Nephron (organoid): ENCODE data around the gene OXER1.

Source experiments
- H3K27ac Mint-ChIP-seq, 3 experiments: 2 replicates each; pipeline ENCODE4 v1.8.0; 2020; ENCODE audit warnings: mixed read lengths in 3 of 3, mild to moderate bottlenecking in 2 of 3, moderate library complexity in 1 of 3
- H3K27me3 Mint-ChIP-seq: 2 replicates; pipeline ENCODE4 v1.8.0; 2021; ENCODE audit warnings: low read depth, mild to moderate bottlenecking, moderate library complexity, mixed read lengths
- H3K36me3 Mint-ChIP-seq: 2 replicates; pipeline ENCODE4 v1.8.0; 2020; ENCODE audit warnings: low read depth, mixed read lengths
- H3K4me1 Mint-ChIP-seq: 2 replicates; pipeline ENCODE4 v1.8.0; 2020; ENCODE audit warnings: mixed read lengths
- H3K4me3 Mint-ChIP-seq, 3 experiments: 2 replicates each; pipeline ENCODE4 v1.8.0; 2020; ENCODE audit warnings: mild to moderate bottlenecking in 3 of 3, mixed read lengths in 3 of 3, moderate library complexity in 2 of 3
- H3K9me3 Mint-ChIP-seq: 2 replicates; pipeline ENCODE4 v1.8.0; 2020; ENCODE audit warnings: mixed read lengths
- TF ChIP-seq, protein P1 (sequence below), 3 experiments: fragments of 200-600 bp; sonication (generic); IDR thresholded peaks; one replicate each; pipeline ENCODE4 v1.5.0; 2021; ENCODE audit warnings: antibody characterized with exemption in 3 of 3; ENCODE audit not compliant: unreplicated experiment in 3 of 3

The OXER1 gene, protein sequence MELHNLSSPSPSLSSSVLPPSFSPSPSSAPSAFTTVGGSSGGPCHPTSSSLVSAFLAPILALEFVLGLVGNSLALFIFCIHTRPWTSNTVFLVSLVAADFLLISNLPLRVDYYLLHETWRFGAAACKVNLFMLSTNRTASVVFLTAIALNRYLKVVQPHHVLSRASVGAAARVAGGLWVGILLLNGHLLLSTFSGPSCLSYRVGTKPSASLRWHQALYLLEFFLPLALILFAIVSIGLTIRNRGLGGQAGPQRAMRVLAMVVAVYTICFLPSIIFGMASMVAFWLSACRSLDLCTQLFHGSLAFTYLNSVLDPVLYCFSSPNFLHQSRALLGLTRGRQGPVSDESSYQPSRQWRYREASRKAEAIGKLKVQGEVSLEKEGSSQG

DNA sequence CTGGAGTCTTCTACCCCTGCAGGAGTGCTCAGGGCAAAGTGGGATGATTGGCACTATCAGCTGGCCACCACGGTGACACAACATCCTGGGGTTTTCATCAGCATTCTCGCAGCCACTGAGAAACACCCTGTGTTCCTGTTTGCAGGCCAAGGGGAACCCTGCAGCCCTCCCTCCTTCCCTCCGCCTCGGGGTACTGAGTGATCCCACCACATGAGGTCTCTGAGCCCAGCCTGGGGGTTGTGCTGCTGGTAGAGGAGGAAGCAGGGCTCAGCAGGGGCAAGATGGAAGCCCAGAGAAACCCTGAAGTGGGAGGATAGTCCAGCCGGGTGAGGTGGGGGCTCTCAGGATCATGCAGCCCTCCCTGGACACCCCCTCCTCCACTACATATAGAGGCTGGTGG is at the start of gene OXER1:
OXER1 (minus strand) TSS at position 40 of the 400 bp plus-strand sequence. CDS start 73 bp downstream, outside the sequence.
- TF ChIP-seq, protein P1, sequence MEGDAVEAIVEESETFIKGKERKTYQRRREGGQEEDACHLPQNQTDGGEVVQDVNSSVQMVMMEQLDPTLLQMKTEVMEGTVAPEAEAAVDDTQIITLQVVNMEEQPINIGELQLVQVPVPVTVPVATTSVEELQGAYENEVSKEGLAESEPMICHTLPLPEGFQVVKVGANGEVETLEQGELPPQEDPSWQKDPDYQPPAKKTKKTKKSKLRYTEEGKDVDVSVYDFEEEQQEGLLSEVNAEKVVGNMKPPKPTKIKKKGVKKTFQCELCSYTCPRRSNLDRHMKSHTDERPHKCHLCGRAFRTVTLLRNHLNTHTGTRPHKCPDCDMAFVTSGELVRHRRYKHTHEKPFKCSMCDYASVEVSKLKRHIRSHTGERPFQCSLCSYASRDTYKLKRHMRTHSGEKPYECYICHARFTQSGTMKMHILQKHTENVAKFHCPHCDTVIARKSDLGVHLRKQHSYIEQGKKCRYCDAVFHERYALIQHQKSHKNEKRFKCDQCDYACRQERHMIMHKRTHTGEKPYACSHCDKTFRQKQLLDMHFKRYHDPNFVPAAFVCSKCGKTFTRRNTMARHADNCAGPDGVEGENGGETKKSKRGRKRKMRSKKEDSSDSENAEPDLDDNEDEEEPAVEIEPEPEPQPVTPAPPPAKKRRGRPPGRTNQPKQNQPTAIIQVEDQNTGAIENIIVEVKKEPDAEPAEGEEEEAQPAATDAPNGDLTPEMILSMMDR (IDR thresholded peaks at IDR 0.05; ENCODE audit: unreplicated experiment in 3 of 3) = no peak
- Mint-ChIP-seq H3K27me3 (no peaks in the 10 kb centered on the region), H3K4me3 (no peak within 1 kb of the TSS), H3K36me3 (peaks cover 22% of the 10 kb centered on the region), H3K9me3 (no peaks in the 10 kb centered on the region), H3K4me1 (peaks cover 15% of the 10 kb centered on the region), H3K27ac (no peak within 1 kb of the TSS)

DNA sequence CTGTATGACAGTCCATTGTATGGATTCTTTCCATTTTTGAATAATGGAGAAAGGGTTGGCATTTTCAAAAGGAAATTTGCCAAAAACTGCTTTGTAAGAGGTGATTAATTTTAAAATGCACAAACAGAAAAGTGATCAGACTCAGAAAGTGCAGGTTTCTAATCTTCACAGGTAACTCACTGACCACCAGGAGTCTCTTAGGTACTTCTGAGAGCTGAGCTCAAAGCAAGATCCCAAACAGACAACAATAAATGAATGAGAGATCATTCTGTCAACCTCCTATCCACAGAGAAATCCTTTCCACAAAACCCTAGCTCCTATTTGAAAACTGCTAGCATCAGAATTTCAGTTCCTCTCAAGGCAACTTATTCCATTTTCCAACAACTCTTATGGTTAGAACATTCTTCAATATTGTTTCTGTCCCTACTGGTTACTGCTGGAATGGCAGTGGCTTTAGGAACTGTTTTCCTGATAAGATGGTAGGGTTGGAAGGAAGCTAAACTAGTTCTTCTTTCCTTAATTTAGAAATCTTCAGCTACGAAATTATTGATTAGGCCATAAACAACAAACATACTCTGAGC is 49.1 kb upstream of the OXER1 start:
- peaks cover 17% of the 10 kb centered on the region for H3K9me3 Mint-ChIP-seq
- peak overlapping the region; percentile 87 to 95 (median 90) for H3K27ac Mint-ChIP-seq
- TF ChIP-seq, protein P1 (IDR thresholded peaks at IDR 0.05; ENCODE audit: unreplicated experiment in 3 of 3) = peak; percentile 51 to 60 (median 53)
- peaks cover 20% of the 10 kb centered on the region for H3K4me1 Mint-ChIP-seq
- H3K4me3 Mint-ChIP-seq = peak overlapping the region; percentile 72 to 86 (median 84)
- no peaks in the 10 kb centered on the region for H3K27me3 Mint-ChIP-seq
- H3K36me3 Mint-ChIP-seq = peaks cover 3% of the 10 kb centered on the region

DNA sequence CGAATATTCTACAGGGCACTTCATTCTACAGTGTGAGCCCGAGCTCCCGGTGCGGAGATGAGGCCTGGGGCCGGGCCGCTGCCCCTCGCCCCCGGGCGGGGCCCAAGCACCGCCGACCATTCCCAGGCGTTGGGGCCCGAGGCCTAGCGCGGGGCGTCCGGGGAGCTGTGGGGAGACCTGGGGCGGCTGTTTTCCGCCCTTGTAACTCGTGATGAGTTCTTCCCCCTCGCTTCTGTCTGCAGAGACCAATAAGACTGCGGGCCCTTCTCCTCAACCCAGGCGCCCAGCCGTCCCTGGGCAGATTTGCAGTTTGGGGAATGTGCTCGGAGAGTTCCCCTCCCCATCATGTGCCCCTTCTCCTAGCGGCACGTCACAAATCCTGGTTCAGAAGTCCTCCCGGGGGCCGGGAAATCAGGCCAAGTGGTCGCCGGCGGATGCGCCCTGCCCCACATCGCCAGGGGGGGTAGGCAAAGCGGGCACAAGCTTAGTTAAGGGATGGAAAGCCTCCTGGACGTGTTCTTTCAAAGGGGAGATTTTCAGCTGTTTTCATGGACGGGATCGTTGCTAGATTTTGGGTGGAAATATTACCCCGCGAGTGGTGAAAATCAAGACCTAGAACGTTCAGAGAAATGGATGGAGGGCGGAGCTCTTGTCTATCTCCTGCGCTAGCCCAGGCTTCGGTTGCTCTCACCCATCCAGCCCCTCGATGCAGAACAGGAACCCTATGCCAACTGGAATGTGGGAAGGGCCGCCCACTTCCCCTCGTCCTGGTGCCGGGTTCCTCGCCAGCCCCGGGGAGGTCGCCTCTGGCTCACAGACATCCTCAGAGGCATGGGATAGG is 47.3 kb upstream of the OXER1 start:
- H3K4me1 Mint-ChIP-seq = peaks cover 30% of the 10 kb centered on the region
- H3K27me3 Mint-ChIP-seq = no peaks in the 10 kb centered on the region
- peak overlapping the region; percentile 98 to 99 (median 99) for H3K27ac Mint-ChIP-seq
- TF ChIP-seq, protein P1 (IDR thresholded peaks at IDR 0.05; ENCODE audit: unreplicated experiment in 3 of 3) = no peak
- peaks cover 10% of the 10 kb centered on the region for H3K9me3 Mint-ChIP-seq
- peaks cover 3% of the 10 kb centered on the region for H3K36me3 Mint-ChIP-seq
- H3K4me3 Mint-ChIP-seq = peak overlapping the region; percentile 88 to 93 (median 92)

DNA sequence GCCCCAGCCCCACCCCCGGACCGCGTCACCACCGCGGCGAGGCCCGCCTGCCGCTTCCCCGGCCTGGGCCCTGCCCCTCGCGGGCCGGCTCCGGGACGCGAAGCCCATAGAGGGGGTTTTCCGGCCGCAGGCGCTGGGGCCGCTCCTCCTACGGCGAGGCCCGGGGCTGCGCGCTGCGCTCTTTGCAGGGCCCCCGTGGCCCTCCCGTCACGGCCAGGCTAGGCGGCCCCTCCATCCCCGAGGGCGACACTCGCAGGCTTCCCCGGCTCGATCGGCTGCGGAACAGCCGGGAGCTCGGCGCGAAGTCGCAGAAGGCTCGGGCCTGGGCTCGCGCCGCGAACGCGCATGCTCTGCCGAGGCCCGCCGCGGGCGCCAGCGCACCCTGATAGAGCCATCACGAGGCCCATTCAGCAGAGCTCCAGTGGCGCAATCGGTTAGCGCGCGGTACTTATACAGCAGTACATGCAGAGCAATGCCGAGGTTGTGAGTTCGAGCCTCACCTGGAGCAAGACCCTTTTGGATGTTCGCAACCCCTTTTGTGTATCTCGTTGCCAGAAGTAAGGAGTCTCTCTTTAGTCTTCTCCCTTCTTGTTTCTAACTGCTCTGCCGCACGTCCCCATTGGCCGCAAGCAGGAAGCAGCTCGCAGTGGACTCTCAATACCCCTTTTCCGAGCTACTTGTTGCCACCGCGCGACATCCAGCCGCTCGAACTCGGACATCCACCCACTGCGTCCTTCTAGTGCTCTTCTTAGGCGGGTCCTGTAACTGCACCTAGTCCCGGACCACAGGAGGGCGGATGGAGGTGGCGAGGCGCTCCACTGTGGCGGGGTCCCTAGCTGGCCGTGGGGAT is 46.4 kb upstream of the OXER1 start:
- peaks cover 33% of the 10 kb centered on the region for H3K4me1 Mint-ChIP-seq
- H3K9me3 Mint-ChIP-seq = peaks cover 10% of the 10 kb centered on the region
- TF ChIP-seq, protein P1 (IDR thresholded peaks at IDR 0.05; ENCODE audit: unreplicated experiment in 3 of 3) = no peak
- peak overlapping the region; percentile 98 to 99 (median 99) for H3K27ac Mint-ChIP-seq
- H3K4me3 Mint-ChIP-seq = peak overlapping the region; percentile 88 to 93 (median 88)
- peaks cover 3% of the 10 kb centered on the region for H3K36me3 Mint-ChIP-seq
- no peaks in the 10 kb centered on the region for H3K27me3 Mint-ChIP-seq

DNA sequence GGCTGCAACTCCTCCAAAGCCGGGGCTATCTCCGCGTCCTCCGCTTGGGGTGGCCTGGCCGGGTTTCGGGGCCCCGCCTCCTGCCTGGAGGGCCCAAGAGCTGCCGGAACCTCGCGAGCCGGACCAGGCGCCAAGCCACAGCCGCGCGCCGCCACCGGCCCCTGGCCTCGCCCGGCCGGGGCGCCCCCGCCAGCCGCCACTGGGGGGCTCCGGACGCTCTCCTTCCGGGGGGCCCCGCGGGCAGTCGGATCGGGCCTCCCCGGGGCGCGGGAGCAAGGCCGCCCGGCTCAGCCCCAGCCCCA is 45.8 kb upstream of the OXER1 start:
- Mint-ChIP-seq H3K4me1 (peaks cover 38% of the 10 kb centered on the region), H3K4me3 (peak overlapping the region; percentile 74 to 89 (median 82)), H3K9me3 (peaks cover 8% of the 10 kb centered on the region), H3K27ac (peak overlapping the region; percentile 91 to 94 (median 93)), H3K27me3 (no peaks in the 10 kb centered on the region), H3K36me3 (peaks cover 3% of the 10 kb centered on the region)
- TF ChIP-seq, protein P1 (IDR thresholded peaks at IDR 0.05; ENCODE audit: unreplicated experiment in 3 of 3) = peak; percentile 31 to 55 (median 33)
